Astrocyte of the cerebellum (primary cell): Measurements from ENCODE around the gene TIMM21.

Experiments used
- DNase-seq: peaks from one replicate; pipeline ENCODE4 v3.0.0-alpha.2; 2011; ENCODE audit warnings: low read depth
- H3K4me3 ChIP-seq: 2 replicates; pipeline ENCODE4 v1.5.1; 2011; ENCODE audit warnings: mild to moderate bottlenecking, low read depth, low read length, moderate library complexity
- in situ Hi-C: cut with HindIII; loops from 2 replicates; pipeline ENCODE4 v1.10.0; 2017; ENCODE audit warnings: low sequenced_read_pairs
- TF ChIP-seq, protein P1 (sequence below): IDR thresholded peaks from 2 replicates; pipeline ENCODE4 v1.5.1; 2012; ENCODE audit warnings: low read length, low read depth, moderate library complexity, mild to moderate bottlenecking; ENCODE audit errors: missing control alignments

The TIMM21 gene

GRCh38 chr18:74200780-74201179, 52.5 kb downstream of the TIMM21 start:
- H3K4me3 ChIP-seq = no peak overlapping the region
- no peak for DNase-seq
- TF ChIP-seq, protein P1, sequence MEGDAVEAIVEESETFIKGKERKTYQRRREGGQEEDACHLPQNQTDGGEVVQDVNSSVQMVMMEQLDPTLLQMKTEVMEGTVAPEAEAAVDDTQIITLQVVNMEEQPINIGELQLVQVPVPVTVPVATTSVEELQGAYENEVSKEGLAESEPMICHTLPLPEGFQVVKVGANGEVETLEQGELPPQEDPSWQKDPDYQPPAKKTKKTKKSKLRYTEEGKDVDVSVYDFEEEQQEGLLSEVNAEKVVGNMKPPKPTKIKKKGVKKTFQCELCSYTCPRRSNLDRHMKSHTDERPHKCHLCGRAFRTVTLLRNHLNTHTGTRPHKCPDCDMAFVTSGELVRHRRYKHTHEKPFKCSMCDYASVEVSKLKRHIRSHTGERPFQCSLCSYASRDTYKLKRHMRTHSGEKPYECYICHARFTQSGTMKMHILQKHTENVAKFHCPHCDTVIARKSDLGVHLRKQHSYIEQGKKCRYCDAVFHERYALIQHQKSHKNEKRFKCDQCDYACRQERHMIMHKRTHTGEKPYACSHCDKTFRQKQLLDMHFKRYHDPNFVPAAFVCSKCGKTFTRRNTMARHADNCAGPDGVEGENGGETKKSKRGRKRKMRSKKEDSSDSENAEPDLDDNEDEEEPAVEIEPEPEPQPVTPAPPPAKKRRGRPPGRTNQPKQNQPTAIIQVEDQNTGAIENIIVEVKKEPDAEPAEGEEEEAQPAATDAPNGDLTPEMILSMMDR = no peak
- in situ Hi-C loops = no loop called here

- TF ChIP-seq, protein P1 = no peak
- no peak for DNase-seq
- in situ Hi-C loops = no loop called here
- no peak overlapping the region for H3K4me3 ChIP-seq
Measured at GRCh38 chr18:74203811-74204210, 55.5 kb downstream of the TIMM21 start.

GRCh38 chr18:74204526-74205152, 56.3 kb downstream of the TIMM21 start:
- DNase-seq = no peak
- TF ChIP-seq, protein P1 = no peak
- no peak overlapping the region for H3K4me3 ChIP-seq
- in situ Hi-C loops = no loop called here
